ENCODE data around the gene ERBB4.
A peak's percentile ranks its signal among the peaks of the same experiment; 100 is the strongest.

ERBB4 gene

DNA sequence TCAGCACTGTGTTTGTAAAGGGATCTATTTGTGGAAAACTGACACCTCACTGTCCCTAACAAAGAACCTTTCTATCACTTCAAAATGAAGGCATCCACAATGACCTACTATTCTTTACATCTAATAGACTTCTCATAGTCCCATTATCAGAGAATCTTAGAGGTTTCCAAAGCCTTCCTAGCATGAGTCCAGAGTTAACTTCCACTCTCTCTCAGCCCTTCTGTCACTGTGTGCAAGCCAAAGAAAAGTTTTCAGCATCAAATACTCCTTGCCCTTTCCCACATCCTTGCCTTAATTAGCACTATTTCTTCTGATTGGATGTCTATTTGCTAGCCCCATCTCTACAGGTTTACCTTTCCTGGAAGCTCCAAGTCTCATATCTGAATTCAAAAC is 178.5 kb downstream of the ERBB4 start:
- no peak for DNase-seq

DNA sequence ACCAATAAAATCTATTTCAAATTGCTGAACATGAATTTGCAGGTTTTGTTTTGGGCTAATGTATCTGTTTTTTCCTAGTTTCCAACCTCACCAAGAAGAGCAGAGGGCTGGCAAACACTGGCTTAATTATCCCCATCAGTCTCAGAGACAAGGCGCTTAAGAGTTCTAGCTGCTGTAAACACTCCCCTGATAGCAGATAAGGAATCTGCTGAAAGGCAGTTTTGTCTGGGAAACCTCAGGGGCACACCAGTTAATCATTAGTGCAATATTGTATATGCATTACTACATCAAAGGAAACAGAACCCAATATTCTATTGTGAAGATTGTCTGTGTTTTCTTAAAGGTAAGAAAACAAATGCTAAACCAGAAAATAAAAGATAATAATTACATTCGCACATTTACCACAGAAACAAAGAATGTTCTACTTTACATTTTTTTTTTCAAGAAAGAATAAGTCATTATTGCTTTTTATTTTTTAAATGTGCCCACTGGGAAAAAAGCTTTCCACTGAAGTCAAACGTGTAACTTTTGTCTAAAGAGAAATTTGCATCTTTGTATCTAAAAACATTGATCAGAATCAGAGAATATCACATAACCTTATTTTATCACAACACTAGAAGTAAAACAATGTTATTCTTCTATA is 179.1 kb downstream of the ERBB4 start:
- DNase-seq, result no peak

DNA sequence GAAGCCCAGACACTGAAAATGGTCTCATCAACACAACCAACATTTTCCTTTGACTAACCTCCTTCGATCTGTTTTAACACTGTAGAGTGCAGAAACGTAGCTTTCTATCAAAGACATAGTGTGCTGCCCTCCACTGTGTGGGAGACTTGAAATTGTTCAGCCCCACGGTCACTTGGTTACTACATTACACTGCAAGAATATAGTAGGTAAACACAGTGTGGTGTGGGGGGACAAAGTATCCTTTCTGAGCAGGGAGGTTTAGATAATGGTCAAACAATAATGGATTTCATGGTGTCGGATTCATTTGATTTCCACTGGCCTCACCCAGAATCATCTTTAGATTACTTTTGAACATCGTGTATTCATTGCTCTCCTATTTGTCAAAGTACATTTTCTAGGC is 181.0 kb downstream of the ERBB4 start:
- DNase-seq, result no peak

DNA sequence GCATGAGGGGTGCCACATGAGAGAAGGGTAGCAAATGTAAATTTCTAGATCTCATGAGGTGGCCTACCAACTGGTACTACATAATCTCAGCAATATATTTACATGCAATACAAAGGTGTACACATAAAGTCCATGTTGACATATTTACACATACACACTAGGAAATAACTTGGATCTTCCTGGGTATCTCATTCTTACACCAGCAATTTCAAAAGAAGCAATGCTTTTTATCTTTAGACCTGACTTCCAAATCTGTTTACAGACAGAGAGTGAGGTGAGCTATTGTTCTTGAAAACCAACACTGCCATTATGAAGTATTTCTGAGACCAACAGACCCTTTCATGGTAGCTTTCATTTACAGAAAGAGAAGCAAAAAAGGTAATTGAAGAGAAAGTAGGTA is 184.2 kb downstream of the ERBB4 start:
- DNase-seq, result no peak

DNA sequence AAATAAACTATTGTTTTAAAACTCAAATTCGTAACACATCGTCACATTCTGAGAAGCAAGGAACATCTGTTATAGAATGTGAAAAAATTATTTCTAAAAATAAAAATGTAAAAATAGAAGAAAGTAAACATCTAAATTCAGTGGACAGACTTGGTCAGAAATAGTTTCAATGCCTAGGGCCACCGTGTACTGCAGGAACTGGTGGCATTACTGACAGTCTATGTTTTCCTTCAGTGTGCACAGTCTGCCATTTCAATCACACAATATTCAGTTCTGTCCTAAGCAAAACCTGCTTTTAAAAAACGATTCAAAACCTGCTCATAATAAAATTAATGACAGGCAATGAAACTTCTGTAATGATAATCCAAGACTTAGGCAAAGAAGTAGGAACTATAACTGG is 190.1 kb downstream of the ERBB4 start:
- no peak for DNase-seq

DNA sequence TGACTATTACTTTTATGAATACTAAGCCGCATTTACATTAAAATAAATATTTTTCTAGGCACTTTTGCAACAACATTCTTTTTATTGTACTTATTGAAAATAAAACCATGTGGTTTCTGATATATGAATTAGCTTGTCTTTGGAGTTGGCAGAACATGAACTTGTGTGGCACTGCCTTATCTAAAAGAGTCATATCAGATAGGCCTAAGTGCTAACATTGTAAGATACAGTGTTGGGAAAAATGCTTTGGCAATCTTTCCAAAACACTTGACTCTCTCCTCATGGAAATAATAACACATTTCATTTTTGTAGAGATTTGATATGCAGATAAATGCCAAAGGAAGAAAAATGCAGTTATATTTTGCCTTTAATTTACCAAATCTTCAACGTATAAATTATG is 191.7 kb downstream of the ERBB4 start:
- DNase-seq, result no peak

DNA sequence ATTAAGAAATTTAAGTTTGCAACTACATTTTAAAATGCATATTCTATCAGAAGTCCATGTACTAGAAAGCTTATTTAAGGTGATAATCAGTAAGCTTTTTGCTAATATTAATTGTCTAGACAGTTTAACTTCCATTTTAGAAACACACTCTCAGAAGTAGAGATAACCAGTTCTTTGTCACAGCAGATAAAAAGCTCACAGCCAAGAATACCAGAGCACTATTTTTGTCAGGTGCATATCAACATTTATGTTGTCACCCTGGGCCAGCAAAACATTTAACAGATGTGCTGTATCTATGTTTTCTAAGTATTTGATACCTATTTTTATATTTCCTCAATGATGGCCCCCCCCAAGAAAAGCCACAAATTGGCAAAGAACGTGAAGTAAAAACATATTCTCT is 192.6 kb downstream of the ERBB4 start:
- no peak for DNase-seq

DNA sequence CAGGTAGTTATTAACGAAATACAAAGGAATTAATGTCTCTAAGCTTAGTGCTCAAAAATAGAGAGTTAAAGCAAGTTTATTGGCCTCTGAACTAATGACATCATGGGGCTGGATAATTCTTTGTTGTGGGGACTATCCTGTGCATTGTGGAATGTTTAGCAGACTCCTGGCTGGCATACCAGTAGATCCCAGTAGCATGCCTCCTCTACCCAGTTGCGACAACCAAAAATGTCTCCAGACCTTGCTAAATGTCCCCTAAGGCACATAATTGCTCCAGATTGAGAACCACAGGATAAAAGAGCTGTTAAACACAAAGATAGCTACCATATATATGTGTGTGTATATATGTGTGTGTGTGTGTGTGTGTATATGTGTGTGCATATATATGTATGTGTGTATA is 194.5 kb downstream of the ERBB4 start:
- DNase-seq, result no peak

DNA sequence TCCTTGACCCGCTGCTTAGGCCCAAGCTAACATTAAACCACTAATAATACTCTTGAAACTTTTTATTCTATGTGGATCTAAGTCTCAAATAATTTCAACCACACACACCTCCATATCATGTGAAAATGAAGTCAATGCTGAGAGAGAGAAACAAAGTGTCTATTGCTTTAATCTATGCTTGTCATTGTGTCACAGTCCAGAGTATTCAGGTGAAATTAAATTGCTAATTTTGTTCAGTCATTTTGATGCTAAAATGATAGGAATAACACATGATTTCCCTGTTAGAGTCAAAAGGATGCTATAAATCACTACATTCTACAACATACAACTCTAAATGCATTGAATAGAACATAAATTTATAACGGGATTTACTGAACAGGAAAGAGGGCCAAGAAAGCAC is 195.4 kb downstream of the ERBB4 start:
- no peak for DNase-seq

DNA sequence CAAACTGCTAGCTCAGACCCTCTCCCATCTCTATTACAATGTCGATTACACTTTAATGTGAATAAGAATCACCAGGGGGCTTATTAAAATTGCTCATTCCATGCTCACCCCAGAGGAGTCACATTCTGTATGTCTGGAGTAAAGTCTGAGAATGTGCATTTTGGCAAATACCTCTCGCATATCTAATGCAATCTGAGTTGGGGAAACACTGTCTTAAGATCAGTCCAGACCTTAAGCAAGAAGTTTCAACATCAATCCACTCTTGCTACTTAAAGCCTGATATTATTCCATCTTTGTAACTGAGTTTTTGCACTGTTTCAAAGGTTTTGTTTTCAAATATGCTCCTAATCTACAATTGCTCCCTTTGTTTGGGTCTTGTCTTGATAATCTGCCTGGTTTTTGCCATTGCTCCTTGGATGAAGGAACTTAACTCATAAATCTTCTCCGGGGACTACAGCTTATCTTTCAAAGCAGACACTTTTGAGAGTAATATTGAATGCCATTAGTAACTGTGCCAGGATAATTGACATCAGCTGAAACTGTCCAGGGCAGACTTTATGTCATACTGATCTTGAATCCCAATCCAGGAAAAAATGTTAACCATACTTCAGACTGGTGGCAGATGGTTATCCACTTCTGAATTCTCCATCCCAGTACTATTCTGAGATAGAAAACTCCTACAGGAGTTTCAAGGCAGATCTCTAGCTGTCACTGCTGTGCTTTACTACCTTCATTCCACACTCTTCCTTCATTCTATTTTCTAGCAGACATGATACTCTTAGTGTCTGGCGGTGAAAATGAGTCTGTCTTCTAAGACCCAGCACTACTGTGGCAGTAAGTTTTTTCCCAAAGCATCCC is 200.9 kb downstream of the ERBB4 start:
- no peak for DNase-seq

DNA sequence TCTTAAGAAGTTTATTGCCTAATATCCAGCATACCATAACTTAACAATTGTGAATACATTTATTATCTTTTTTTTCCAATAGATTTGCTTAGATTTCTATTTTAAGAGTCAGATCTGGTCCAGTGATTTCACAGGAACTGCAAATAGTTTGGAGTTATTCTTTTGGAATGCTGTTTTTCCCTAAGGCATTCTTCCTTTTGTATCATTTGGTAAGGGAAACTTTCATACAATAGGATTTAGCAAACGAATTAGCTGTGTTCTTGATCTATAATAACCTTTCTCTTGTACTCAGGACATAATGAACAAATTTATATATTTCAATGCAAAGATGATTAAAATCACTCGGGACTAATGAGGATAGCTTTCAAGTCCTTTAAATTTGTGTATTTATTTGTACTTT is 201.6 kb downstream of the ERBB4 start:
- peak; percentile 1 for DNase-seq

DNA sequence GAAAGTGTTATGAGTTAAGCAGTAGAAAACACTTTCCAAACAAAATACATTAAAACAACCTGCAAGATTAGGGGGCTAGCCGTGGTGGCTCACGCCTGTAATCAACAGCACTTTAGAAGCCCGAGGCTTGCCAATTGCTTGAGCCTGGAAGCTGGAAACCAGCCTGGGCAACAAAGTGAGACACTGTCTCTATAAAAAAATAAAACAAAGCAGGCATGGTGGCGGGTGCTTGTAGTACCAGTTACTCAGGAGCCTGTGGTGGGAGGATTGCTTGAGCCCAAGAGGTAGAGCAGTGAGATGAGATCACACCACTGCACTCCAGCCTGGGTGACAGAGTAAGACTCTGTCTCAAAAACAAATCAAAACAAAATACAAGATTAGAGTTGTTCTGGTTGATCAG is 208.3 kb downstream of the ERBB4 start:
- DNase-seq, result no peak

DNA sequence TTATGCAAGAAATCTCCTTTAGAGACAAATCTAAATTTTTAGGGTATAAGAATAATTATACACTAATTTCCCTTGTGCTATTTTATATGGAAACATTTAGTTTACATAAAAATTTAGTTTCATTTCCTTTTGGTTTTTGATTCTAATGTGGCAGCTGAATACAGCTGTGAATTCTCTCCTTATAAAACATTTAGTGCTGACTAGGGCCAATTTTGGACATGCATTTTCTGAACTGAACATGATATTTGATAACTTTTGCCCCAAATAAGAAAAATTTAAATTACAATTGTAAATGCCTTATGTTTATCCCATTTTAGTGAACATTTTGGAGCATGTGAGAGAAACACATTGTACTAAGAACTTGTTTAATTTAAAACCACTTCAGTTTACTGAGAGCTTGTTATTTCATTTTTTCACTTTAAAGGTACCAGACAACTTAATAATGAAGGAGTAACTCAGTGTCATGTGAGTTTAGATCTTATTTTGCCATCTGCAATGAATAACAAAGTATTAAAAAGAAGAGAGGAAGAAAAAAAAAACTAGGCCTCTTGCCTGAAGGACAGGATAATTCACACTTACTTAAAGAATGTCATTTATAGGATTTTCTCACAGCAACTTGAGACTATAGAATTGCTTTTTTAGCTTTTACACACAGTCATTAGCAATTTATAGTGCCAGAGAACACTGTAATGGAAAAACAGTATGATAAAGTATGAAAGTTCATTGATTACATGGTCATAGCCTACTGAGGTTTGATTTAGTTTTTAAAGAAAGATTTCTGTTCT is 209.7 kb downstream of the ERBB4 start:
- no peak for DNase-seq

DNA sequence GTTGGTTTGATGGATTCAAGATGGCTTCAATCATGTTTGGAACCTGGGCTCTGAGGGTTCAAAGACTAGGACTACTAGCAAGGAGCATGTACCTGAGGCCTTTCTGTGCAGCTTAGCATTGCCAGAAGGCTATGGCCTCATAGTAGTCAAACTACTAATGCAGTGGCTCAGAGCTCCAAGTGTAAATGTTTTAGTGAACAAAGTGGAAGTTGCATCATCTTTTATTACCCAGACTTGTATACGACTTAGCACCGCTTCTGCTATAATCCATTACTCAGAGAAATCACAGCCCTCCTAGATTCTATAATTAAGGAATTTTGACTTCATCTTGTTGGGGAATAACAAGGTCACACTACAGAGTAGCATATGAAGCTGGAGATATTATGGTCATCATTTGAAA is 210.5 kb downstream of the ERBB4 start:
- DNase-seq, result no peak

DNA sequence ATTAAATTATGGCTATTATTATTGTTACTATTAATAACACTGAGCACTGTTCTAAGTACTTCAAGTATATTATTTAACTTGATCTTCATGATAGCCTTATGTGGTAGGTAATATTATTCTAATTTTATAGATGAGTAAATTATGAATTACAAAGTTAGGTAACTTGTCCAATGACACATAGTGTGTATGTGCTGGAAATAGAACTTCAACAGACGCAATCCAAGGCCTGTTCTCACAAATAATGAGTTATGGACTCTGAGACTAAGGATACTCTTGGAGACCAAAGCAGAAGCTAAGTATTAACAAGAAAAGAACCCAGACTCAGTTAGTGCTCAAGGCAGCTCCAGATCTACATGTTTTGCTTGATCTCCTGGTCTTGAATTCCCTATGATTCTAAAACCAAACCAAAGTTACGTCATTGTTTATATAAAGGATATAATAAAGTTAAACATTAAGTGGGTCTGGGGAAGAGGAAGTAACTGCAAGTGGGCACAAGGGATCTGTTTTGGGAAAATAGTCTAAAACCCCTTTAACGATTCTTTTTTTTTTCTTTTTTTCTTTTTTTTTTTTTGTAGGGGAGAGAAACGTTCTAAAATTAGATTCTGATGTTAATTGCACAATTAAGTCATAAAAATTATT is 211.3 kb downstream of the ERBB4 start:
- DNase-seq, result no peak

DNA sequence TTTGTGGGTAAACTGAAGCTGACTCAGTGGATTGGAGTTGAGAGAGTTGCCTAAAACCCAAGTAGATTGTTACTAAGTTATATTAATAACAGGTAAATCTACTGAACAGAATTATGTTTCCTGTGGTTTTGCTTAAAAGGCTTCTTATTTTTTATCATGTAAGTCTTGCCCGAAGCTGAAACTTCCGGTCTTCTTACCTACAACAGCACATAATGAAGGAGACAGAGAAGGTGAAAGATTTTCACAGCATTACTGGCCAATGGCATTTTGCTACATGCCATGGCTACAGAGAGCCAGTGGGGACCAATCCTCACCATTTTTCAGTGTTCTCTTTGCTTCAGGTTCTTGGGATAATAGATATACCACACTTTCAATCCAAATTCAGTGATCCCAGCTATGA is 220.0 kb downstream of the ERBB4 start:
- DNase-seq, result no peak

DNA sequence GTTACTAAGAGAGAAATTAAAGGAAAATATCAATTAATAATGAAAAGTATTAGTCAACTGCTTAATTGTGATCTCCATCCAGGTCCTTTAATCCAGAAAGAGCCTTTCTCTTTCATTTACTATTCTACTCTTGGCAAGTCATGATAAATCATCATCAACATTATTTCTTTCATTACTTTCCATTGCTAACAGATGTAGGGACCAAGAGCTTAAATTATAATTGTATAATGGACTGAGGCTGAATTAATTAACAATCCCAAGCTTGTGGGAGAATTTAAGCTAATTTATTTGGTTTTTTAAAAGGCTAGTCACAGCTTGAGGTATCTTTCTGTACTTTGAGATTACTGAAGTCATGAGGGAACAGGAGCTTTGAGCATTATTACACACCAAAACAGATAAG is 223.9 kb downstream of the ERBB4 start:
- DNase-seq, result no peak

DNA sequence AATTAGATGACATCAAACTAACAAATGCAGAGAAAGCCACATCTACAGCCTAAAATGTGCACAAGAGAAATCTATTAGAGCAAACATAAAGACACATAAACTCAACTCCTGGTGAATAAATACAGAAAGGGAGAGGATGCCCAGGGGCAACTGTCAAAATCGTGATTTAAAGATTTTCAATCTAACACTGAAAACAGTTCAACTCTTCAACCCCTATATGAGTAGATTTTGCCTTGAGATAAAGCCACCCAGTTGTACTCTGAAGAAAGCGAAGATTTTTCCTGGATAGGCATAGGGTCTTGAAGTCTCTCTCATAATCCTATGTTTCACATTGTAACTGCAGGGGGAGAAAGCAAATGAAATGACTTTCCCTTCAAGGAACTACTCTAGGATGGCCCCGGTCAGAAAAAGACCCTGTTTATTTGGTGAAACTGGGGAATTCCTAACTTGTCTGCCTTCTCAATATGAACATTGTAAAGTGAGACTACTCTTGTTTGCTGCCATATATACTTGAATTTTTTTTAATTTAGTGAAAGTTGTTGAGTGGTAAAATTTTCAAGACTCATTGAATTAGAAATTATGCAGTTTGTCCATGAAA is 226.7 kb downstream of the ERBB4 start:
- no peak for DNase-seq

DNA sequence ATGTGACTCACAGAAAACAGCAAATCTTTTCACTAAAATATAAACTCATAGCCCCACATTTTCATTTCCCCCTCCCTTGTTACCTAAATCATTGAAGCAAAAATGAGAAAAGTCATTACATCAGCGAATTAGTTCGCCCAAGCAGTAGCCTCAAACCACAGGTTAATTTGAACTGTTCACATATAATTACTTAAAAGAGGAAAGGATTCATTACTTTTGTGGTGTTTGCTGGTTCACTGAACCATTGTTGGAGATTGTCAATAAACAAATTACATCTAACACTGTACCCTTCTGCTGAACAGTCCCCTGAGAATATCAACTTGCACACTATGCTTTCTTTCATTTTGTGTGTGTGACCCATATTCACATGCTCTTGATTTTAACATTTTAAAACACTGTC is 238.7 kb downstream of the ERBB4 start:
- DNase-seq, result no peak

DNA sequence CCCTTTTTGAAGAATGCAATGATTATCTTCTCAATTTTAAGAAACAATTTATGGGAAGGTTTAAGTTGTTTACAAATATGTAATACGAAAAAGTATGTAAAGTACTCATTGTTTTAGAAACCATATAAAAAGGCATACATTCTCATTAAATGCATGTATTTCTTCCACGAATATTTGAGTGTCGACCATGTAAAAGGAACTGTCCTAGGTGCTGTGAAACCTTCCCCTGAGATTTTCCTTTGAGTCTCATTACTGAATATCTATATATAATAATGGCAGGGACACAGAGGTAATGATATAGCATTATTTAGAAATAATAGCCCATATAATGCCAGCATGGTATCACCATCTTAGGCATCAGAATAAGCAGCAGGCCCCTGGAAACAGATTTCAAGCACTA is 239.3 kb downstream of the ERBB4 start:
- DNase-seq, result no peak

DNA sequence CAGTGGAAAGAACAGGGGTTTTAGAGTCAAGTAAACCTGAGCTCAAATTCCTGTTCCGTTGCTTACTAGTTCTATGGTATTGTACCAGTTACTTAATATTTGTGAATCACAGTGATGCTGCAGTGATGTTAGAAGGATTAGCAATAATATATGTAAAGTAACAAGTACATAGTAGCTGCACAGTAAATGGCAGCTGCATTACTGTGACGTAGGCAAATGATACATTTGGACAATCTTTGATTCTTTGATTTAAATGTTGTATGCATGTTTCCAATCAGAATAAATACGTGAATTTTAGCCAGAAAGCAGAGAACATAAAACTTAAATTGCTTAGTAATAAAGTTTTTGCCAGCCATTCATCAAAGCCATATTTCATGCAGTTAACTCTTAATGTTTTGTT is 243.0 kb downstream of the ERBB4 start:
- DNase-seq, result no peak

DNA sequence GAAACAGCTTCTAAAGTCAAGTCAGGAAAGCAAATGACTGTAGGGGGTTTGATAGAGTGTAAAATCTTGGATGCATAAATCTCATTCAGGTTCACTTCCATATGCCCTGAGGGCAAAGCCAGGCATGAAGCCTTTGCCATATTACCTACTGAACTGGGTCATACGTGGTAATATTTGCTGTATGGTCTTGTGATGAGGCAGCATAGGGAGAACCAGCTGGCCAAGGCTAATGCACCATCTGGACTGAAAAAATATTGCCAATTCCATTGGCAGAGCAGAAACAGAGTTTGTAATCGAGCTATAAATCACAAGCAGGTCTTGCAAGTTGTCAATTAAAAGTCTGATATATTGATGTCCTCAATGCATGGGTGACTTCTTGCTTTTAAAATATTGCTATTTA is 243.8 kb downstream of the ERBB4 start:
- no peak for DNase-seq

DNA sequence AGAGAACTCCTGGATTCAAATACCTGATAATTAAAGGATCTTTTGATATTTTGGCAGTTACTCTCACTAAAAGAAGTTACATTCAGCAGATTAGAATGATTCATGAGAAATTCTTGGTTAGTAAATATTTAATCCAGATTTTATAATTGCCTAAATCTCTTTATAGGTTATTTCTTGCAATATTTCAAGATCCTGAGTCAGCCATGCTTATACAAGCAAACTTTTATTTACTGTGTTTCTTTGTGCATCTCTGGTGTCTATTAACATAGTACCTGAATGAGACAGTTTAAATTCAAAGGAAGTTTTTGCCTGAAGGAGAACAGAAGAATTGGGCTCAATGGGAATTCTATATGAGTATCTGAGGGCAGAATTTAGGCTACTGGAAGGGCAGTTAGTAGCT is 249.3 kb downstream of the ERBB4 start:
- no peak for DNase-seq

Measured in fibroblast of skin of back (primary cell).